ENCODE data around the gene IKZF2.

GRCh38 chr2:212979046-212979612 is 172.3 kb downstream of the IKZF2 start:
- no peak for TF ChIP-seq CTCF (IDR thresholded peaks at IDR 0.05; ENCODE audit: low read length)
- no peak for TF ChIP-seq EZH2 (optimal IDR thresholded peaks at IDR 0.05; ENCODE audit: low read depth, low read length)
- no peak for TF ChIP-seq EZH2phosphoT487 (IDR thresholded peaks at IDR 0.05; ENCODE audit: low read length)

Data from MM.1S (cell line).